ENCODE results near the gene NR1I3. TPM values are rescaled to one million over a fixed set of nuclear protein-coding genes. Genes with fewer than 3 reads are reported as not detected.
"Not testable (repeated sequence)": the region's sequence is repeated elsewhere in the genome, so short reads cannot be mapped to it uniquely, and the experiment has no call there.

NR1I3 gene
- total RNA-seq, 1 experiment from 2014 or later: not detected

DNA sequence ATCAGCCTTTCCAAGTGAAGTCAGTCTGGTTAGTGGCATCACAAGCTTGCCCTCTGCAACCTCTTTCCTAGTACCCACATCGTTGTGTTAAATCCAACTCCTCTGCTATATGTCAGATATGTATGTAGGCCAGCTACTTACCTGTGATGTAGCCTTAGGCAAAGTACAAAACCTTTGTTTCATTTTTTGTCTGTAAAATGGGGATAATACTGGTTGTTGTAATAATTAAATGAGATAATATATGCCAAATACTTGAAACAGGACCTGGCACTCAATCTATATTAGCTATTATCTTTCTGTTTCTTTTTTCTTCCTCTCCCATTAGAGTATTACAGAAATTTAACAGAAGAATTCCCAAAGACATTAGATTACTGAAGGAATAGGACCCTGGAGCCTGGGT, 21.8 kb upstream of the NR1I3 start:
- Histone ChIP-seq H3K4me3 (no peak overlapping the region), H3K4me1 (replicated peaks) (peaks cover 5% of the 10 kb centered on the region), H3K27ac (no peak overlapping the region), H3K36me3 (no peaks in the 10 kb centered on the region), H3K9me3 (replicated peaks) (peaks cover 8% of the 10 kb centered on the region), H3K27me3 (replicated peaks) (peaks cover 34% of the 10 kb centered on the region)
- no peak for DNase-seq (ENCODE audit: low read depth in 1 of 2, low spot score in 2 of 2)

DNA sequence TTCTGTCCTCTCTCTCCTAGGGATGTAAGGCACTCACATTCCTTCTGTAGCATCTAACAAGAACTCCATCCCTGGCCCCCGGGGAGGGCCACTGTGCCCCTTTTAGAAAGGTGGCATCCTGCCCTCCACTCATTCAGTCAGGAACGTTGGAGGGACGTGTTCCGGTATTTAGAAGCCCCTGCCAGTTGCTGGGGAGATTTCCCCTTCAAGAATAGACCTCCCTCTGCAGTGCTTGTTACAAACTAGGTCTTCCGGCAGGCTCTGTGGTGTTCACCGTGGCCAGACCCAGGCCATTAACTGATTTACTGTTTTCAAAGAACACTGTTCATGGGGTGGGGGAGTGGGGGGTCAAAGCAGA, 21.3 kb upstream of the NR1I3 start:
- H3K27me3 ChIP-seq (replicated peaks): peaks cover 34% of the 10 kb centered on the region
- no peak overlapping the region for H3K4me3 ChIP-seq
- H3K4me1 ChIP-seq (replicated peaks): peaks cover 5% of the 10 kb centered on the region
- H3K36me3 ChIP-seq: no peaks in the 10 kb centered on the region
- no peak for DNase-seq (ENCODE audit: low read depth in 1 of 2, low spot score in 2 of 2)
- no peak overlapping the region for H3K27ac ChIP-seq
- H3K9me3 ChIP-seq (replicated peaks): peaks cover 8% of the 10 kb centered on the region

DNA sequence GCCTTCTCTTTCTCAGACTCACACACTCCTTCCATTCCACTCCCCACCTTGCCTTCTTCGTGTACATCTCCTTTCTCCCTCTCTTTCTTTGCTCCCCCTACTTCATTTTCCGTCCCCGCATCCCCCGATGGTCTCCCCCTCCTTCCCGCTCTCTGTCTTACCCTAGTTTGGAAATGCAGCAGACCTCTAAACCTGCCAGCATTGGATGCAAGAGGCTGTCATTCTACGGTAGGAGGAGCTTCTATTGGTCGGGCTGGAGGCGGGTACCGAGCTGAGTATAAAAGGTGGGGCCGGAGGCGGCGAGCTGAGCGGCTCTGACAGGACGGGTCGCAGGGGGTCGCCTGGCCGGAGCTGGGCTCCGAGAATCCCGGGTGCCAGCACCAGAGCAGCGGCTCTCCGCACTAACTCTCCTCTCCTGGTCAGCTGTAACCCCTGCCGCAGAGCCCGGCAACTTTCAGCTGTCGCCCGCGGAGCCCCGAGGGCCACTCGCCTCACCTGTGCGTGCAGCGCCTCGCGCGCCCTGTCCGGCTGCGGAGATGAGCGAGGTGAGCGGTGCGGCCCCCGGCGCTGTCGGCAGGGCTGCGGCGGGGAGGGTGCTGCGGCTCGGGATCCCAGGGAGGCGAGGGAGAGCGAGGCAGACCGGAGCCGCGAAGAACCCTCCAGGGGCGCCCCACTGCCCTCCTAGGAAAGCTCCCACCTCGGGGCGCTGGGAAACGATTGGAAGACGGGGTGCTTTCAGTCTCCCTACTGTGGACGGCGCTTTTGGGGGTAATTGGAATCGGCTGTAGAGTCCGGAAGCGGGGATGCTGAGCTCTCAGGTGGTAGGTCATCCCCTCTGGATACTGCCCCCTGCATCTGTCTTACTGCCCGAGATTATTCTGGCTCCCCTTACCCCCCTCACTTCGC, 20.7 kb upstream of the NR1I3 start, which contains the start of gene PCP4L1:
Gene PCP4L1 (plus strand): TSS at position 307 of the 906 bp plus-strand sequence. CDS start 230 bp downstream, at position 537.
- peaks cover 34% of the 10 kb centered on the region for H3K27me3 ChIP-seq (replicated peaks)
- no peak for DNase-seq (ENCODE audit: low read depth in 1 of 2, low spot score in 2 of 2)

DNA sequence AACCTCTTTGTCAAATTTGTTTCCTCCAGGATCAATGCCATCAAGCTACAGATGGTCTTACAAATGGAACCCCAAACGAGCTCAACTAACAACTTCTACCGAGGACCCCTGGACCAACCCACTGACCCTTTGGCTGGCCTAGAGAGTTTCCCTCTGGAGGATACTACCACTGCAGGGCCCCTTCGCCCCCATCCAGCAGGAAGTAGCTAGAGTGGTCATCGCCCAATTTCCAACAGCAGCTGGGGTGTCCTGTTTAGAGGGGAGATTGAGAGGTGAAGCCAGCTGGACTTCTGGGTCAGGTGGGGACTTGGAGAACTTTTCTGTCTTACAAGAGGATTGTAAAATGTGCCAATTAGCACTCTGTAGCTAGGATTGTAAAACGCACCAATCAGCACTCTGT, 19.1 kb upstream of the NR1I3 start:
- H3K36me3 ChIP-seq; H3K4me1 ChIP-seq (replicated peaks); H3K4me3 ChIP-seq; H3K27ac ChIP-seq; H3K9me3 ChIP-seq (replicated peaks); DNase-seq (ENCODE audit: low read depth in 1 of 2, low spot score in 2 of 2): not testable (repeated sequence)
- H3K27me3 ChIP-seq (replicated peaks): peaks cover 34% of the 10 kb centered on the region

More for the DNA sequence above, 20.7 kb upstream of the NR1I3 start, which contains the start of gene PCP4L1:
- no peaks in the 10 kb centered on the region for H3K36me3 ChIP-seq
- H3K4me3 ChIP-seq: no peak within 1 kb of the TSS
- peaks cover 5% of the 10 kb centered on the region for H3K4me1 ChIP-seq (replicated peaks)
- no peak within 1 kb of the TSS for H3K27ac ChIP-seq
- peaks cover 8% of the 10 kb centered on the region for H3K9me3 ChIP-seq (replicated peaks)

DNA sequence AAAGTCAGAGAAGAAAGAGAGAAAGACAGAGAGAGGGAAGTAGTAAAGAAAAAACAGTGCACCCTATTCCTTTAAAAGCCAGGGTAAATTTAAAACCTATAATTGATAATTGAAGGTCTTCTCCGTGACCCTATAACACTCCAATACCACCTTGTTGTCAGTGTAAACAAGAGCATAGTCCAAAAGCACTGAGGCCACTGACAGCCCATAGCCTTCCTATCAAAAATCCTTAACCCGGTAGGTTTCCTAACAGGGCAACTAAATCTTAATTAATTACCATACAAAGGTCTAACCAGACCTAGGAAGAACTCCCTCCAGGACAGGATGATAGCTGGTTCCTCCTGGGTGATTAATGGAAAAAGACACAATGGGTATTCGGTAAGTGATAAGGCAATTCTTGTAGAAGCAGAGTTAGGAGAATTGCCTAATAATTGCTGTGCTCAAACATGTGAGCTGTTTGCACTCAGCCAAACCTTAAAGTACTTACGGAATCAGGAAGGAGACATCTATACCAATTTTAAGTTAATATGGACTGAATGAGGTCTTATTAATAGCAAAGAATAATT, 18.0 kb upstream of the NR1I3 start:
- not testable (repeated sequence) for H3K4me3 ChIP-seq; DNase-seq (ENCODE audit: low read depth in 1 of 2, low spot score in 2 of 2); H3K4me1 ChIP-seq (replicated peaks); H3K36me3 ChIP-seq; H3K9me3 ChIP-seq (replicated peaks); H3K27ac ChIP-seq
- H3K27me3 ChIP-seq (replicated peaks): peaks cover 26% of the 10 kb centered on the region

DNA sequence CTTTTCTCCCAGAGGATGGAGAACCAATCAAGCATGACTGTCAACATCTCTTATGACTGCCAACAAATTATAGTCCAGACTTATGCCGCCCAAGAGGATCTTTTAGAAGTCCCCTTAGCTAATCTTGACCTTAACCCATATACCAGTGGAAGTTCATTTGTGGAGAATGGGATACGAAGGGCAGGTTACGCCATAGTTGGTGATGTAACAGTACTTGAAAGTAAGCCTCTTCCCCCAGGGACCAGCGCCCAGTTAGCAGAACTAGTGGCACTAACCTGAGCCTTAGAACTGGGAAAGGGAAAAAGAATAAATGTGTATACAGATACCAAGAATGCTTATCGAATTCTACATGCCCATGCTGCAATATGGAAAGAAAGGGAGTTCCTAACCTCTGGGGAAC, 17.3 kb upstream of the NR1I3 start:
- not testable (repeated sequence) for DNase-seq (ENCODE audit: low read depth in 1 of 2, low spot score in 2 of 2); H3K4me1 ChIP-seq (replicated peaks); H3K27ac ChIP-seq; H3K36me3 ChIP-seq; H3K9me3 ChIP-seq (replicated peaks); H3K4me3 ChIP-seq
- H3K27me3 ChIP-seq (replicated peaks): peaks cover 21% of the 10 kb centered on the region

DNA sequence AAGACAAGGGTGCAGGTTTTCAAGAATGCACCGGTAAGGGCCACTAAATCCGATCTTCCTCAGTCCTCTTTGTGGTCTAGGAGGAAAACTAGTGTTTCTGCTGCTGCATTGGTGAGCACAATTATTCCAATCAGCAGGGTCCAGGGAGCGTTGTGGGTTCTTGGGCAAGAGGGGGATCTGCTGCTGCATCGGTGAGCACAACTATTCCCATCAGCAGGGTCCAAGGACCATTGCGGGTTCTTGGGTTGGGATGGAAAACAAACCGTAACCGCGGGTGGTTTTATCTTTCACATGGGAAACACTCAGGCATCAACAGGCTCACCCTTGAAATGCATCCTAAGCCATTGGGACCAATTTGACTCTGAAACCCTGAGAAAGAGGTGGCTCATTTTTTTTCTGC, 13.6 kb upstream of the NR1I3 start:
- DNase-seq (ENCODE audit: low read depth in 1 of 2, low spot score in 2 of 2): no peak
- no peaks in the 10 kb centered on the region for H3K36me3 ChIP-seq
- no peak overlapping the region for H3K4me3 ChIP-seq
- H3K4me1 ChIP-seq (replicated peaks): no peaks in the 10 kb centered on the region
- no peak overlapping the region for H3K27ac ChIP-seq
- H3K9me3 ChIP-seq (replicated peaks): no peaks in the 10 kb centered on the region
- no peaks in the 10 kb centered on the region for H3K27me3 ChIP-seq (replicated peaks)

DNA sequence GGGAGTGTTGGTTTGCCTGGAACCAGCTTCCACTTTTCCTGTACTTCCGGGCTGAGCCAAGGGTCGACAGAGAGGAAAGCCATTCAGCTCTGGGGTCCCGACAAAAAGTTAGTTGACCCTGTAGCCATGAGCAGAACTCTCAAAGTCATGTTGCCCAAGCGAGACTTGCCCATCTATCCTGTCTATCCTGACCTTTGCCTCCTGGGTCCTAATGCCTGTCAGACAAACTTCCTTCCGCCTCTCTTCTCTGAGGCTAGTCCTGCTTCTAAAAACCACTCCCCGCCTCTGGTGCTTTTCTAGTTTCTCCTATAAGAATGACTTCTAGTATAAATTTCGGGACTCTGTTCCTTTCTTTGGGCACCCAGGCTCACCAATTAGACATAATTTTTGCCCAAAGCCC, 12.8 kb upstream of the NR1I3 start:
- Histone ChIP-seq H3K36me3 (no peaks in the 10 kb centered on the region), H3K4me1 (replicated peaks) (no peaks in the 10 kb centered on the region), H3K27me3 (replicated peaks) (no peaks in the 10 kb centered on the region), H3K27ac (no peak overlapping the region), H3K9me3 (replicated peaks) (no peaks in the 10 kb centered on the region), H3K4me3 (no peak overlapping the region)
- DNase-seq (ENCODE audit: low read depth in 1 of 2, low spot score in 2 of 2): no peak

DNA sequence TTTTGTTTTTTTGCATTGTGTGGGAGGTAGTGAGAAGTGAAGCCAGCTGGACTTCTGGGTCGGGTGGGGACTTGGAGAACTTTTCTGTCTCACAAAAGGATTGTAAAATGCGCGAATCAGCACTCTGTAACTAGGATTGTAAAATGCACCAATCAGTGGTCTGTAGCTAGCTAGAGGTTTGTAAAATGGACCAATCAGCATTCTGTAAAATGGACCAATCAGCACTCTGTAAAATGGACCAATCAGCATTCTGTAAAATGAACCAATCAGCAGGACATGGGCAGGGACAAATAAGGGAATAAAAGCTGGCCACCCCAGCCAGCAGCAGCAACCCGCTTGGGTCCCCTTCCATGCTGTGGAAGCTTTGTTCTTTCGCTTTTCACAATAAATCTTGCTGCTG, 12.1 kb upstream of the NR1I3 start:
- H3K9me3 ChIP-seq (replicated peaks); H3K4me3 ChIP-seq; H3K36me3 ChIP-seq; H3K27me3 ChIP-seq (replicated peaks); H3K4me1 ChIP-seq (replicated peaks); H3K27ac ChIP-seq; DNase-seq (ENCODE audit: low read depth in 1 of 2, low spot score in 2 of 2): not testable (repeated sequence)

DNA sequence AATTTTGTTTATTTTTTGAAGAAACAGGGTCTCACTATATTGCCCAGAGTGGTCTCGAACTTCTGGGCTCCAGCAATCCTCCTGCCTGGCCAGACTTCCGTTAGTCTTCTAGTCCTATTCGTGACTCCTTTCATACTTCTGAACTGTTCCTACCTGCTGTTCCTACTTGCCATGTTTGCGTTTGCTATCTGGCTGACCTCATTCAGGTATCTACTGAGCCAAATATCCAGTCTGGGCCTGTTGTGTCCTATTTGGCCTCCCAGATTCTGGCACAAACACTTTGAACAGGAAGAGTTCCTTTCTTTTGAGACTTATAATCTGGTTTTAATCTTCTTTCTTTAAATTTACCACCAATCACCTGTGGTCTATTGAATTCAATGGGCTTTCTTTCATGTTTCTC, 6.9 kb upstream of the NR1I3 start:
- Histone ChIP-seq H3K9me3 (replicated peaks) (no peaks in the 10 kb centered on the region), H3K27ac (no peak overlapping the region), H3K36me3 (no peaks in the 10 kb centered on the region), H3K4me3 (no peak overlapping the region), H3K27me3 (replicated peaks) (peaks cover 5% of the 10 kb centered on the region; the same call in 1 of the 2 replicates), H3K4me1 (replicated peaks) (no peaks in the 10 kb centered on the region)
- DNase-seq (ENCODE audit: low read depth in 1 of 2, low spot score in 2 of 2): no peak

DNA sequence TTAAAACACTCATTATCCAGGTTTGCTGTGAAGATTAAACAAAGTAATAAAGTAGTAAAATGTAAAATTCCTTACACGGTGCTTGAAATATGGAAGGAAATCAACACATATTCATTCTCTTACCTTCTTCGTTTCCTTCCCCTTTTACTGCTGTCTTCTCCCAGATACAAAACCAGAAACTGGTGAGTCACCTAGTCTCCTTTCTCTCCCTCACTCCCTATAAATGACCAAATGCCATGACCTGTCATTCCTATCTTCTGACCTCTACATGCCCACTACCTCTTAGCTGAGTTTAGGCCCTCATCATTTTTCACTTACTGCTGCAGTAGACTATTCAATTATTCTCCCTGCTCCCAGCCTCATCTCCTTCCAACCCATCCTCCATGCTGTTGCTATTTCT, 4.3 kb upstream of the NR1I3 start:
- Histone ChIP-seq H3K27me3 (replicated peaks) (peaks cover 8% of the 10 kb centered on the region; the same call in 1 of the 2 replicates), H3K36me3 (no peaks in the 10 kb centered on the region), H3K4me1 (replicated peaks) (no peaks in the 10 kb centered on the region), H3K27ac (no peak overlapping the region), H3K9me3 (replicated peaks) (no peaks in the 10 kb centered on the region), H3K4me3 (no peak overlapping the region)
- no peak for DNase-seq (ENCODE audit: low read depth in 1 of 2, low spot score in 2 of 2)

DNA sequence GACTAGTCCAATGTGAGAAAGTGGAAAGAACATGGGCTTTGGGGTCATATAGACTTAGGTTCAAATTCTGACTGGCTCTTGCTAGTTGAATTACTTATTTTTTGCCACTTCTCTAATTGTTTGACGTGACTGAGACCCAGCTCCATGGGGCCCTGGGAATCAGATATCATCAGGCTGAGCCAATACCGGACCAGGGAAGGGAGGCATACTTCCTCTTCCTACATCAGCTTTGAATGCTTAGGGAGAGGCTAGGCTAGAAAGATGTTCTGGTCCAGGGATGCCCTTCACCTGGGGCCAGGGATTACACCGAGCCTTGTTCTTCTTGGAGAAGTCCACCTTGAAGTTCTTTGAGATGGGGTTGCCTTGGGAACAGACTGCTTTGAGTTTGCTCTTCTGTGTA, 3.7 kb upstream of the NR1I3 start:
- Histone ChIP-seq H3K4me1 (replicated peaks) (no peaks in the 10 kb centered on the region), H3K27me3 (replicated peaks) (peaks cover 8% of the 10 kb centered on the region; the same call in 1 of the 2 replicates), H3K36me3 (no peaks in the 10 kb centered on the region), H3K9me3 (replicated peaks) (no peaks in the 10 kb centered on the region), H3K27ac (no peak overlapping the region), H3K4me3 (no peak overlapping the region)
- DNase-seq (ENCODE audit: low read depth in 1 of 2, low spot score in 2 of 2): no peak

DNA sequence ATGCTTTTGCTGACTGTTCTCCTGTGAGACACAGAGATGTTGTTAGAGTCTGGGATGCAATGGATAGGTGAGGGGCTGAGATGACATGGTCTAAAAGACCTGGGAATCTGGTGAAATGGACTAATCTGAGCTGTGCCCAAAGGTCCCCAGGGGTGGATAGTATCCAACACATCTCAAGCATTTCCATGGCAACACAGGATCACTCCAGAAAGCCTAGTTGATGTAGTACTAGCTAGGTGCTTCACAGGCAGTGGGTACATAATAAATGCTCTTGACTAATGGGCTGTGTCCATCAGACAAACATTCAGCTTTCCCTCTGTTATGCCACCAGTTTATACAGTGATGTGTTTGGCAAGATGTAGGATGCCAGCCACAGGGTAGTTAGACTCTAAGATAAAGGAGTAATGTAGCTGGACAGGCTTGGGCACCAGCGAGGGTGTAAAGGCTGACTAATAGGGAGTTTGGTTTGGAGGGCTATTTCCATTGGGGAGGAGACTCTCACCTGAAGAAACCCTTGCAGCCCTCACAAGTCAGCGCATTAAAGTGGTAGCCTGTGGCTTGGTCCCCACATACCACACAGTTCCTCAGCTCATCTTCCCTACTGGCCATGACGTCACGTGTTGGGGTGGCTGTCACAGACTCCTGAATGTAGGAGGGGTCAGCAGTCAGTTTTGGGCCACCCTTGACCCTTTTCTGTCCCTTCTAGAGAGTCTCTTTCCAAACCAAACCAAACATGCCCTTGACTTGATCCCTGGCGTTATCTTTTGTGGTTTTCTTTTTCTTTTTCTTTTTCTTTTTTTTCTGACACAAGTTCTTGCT, 1.8 kb downstream of the NR1I3 start:
- no peak for DNase-seq (ENCODE audit: low read depth in 1 of 2, low spot score in 2 of 2)
- Histone ChIP-seq H3K27ac (no peak overlapping the region), H3K27me3 (replicated peaks) (peaks cover 8% of the 10 kb centered on the region; the same call in 1 of the 2 replicates), H3K36me3 (no peaks in the 10 kb centered on the region), H3K4me3 (no peak overlapping the region), H3K4me1 (replicated peaks) (no peaks in the 10 kb centered on the region), H3K9me3 (replicated peaks) (no peaks in the 10 kb centered on the region)

DNA sequence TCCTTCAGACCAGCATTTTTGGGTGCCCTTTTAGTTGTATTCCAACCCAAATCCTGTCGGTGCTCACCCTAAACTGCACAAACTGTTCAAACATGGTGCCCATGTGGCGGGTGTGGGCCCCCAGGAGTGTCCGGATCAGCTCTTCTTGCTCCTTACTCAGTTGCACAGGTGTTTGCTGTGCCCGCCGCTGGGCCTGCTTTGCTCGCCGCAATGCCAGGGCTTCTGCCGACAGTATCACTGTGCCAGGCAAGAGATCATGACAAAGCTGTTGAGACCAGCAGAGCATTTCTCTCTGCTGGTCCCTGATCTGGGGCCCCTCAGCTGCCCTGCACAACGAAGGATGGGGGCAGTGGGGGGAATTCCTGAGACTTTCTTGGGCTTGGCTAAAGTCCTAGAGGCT, 4.9 kb downstream of the NR1I3 start:
- no peaks in the 10 kb centered on the region for H3K9me3 ChIP-seq (replicated peaks)
- no peak for DNase-seq (ENCODE audit: low read depth in 1 of 2, low spot score in 2 of 2)
- no peak overlapping the region for H3K4me3 ChIP-seq
- H3K36me3 ChIP-seq: peaks cover 19% of the 10 kb centered on the region
- H3K27ac ChIP-seq: no peak overlapping the region
- no peaks in the 10 kb centered on the region for H3K4me1 ChIP-seq (replicated peaks)
- no peaks in the 10 kb centered on the region for H3K27me3 ChIP-seq (replicated peaks)
